GM18508 (cell line): ENCODE measurements around the gene STARD9.
"Not testable (repeated sequence)": the region's sequence is repeated elsewhere in the genome, so short reads cannot be mapped to it uniquely, and the experiment has no call there.

Experiments
- ATAC-seq: cut with Tn5 transposase; IDR thresholded peaks from one replicate; pipeline ENCODE4 v1.9.1; 2021; ENCODE audit warnings: moderate number of reproducible peaks; ENCODE audit not compliant: insufficient read depth, unreplicated experiment

Gene STARD9

GRCh38 chr15:42744195-42744594, 168.8 kb downstream of the STARD9 start:
- no peak for ATAC-seq

- no peak for ATAC-seq
Measured at GRCh38 chr15:42749266-42749665, 173.9 kb downstream of the STARD9 start.

GRCh38 chr15:42750306-42750705, 174.9 kb downstream of the STARD9 start:
- ATAC-seq = no peak

- ATAC-seq = no peak
Measured at GRCh38 chr15:42759093-42759492, 183.7 kb downstream of the STARD9 start.

- no peak for ATAC-seq
Measured at GRCh38 chr15:42760759-42761158, 185.4 kb downstream of the STARD9 start.

- not testable (repeated sequence) for ATAC-seq
Measured at GRCh38 chr15:42761813-42762212, 186.4 kb downstream of the STARD9 start.

- not testable (repeated sequence) for ATAC-seq
Measured at GRCh38 chr15:42764154-42764731, 188.8 kb downstream of the STARD9 start.

GRCh38 chr15:42766109-42766508, 190.7 kb downstream of the STARD9 start:
- ATAC-seq = not testable (repeated sequence)
